Brain microvascular endothelial cell (primary cell): Measurements from ENCODE around the gene BUD13.

Experiments
- DNase-seq: peaks from one replicate; pipeline ENCODE4 v3.0.0-alpha.2; 2020
- H3K27ac ChIP-seq: fragments of 250-450 bp; sonication (Bioruptor Pico); 2 replicates; pipeline ENCODE4 v1.5.1; 2020; ENCODE audit warnings: mild to moderate bottlenecking, moderate library complexity
- H3K27me3 ChIP-seq: fragments of 250-450 bp; sonication (Bioruptor Pico); replicated peaks from 2 replicates; pipeline ENCODE4 v1.5.1; 2020; ENCODE audit warnings: mild to moderate bottlenecking
- H3K36me3 ChIP-seq: fragments of 250-450 bp; sonication (Bioruptor Pico); replicated peaks from 2 replicates; pipeline ENCODE4 v1.5.1; 2020; ENCODE audit warnings: mild to moderate bottlenecking
- H3K4me3 ChIP-seq: 2 replicates; pipeline ENCODE4 v1.5.1; 2011; ENCODE audit warnings: low read depth, mild to moderate bottlenecking, control low read depth, low read length, moderate library complexity
- CTCF ChIP-seq: IDR thresholded peaks from 2 replicates; pipeline ENCODE4 v1.5.1; 2011; ENCODE audit warnings: low read depth, mild to moderate bottlenecking, moderate library complexity, low read length, control low read depth, inconsistent platforms; ENCODE audit errors: missing control alignments
- in situ Hi-C: cut with HindIII; loops from 2 replicates; pipeline ENCODE4 v1.10.0; 2017; ENCODE audit warnings: low sequenced_read_pairs, low pct_ligation_motif_present

BUD13 gene

DNA sequence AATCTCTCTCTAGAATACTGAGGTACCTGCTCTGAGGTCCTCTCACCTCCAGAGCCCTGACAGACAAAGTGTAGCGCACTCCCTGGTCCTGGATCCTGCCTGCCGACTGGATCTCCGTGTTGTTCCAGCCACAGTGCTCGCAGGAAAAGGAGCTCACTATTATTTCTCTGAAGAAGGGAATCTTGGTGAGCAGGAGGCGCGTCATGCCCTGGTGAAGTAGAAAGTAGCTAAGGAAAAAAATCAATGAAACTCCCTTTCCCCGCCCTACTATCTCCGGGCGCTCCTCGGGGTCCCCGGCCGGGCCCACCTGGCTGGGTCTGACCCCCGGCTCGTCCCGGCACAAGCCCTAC is 14.6 kb upstream of the BUD13 start:
- TF ChIP-seq CTCF: no peak
- Histone ChIP-seq H3K27me3 (no peaks in the 10 kb centered on the region), H3K36me3 (peaks cover 40% of the 10 kb centered on the region), H3K27ac (peak overlapping the region; percentile 79), H3K4me3 (peak overlapping the region; percentile 79)
- in situ Hi-C loops: no loop called here
- DNase-seq: no peak

- Histone ChIP-seq H3K27me3 (no peaks in the 10 kb centered on the region), H3K27ac (no peak overlapping the region), H3K4me3 (peak overlapping the region; percentile 79), H3K36me3 (peaks cover 44% of the 10 kb centered on the region)
- no peak for TF ChIP-seq CTCF
- in situ Hi-C loops: no loop called here
- DNase-seq: no peak
Measured at GRCh38 chr11:116786966-116787365, 14.2 kb upstream of the BUD13 start.

DNA sequence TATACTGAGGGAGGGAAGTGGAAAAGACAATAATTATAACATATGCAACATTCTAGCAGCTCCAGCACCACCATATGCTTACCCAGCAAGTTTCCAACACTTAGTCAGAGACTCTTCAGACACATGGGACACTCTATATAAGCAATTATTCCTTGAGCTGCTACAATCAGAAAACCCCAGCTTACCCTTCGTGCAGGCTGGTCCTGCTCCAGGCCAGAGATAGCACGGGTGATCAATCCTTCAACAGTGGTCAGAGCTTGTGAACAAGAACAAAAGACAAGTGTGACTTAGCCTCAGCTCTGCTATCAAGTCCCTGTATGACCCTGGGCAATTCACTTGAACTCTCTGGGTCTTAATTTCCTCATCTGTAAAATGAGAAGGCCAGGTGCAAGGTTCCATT is 13.5 kb upstream of the BUD13 start:
- Histone ChIP-seq H3K36me3 (peaks cover 48% of the 10 kb centered on the region), H3K4me3 (no peak overlapping the region), H3K27ac (no peak overlapping the region), H3K27me3 (no peaks in the 10 kb centered on the region)
- no peak for DNase-seq
- in situ Hi-C loops: no loop called here
- TF ChIP-seq CTCF: no peak

GRCh38 chr11:116782728-116783127 is 9.9 kb upstream of the BUD13 start:
- peaks cover 72% of the 10 kb centered on the region for H3K36me3 ChIP-seq
- no peak overlapping the region for H3K4me3 ChIP-seq
- TF ChIP-seq CTCF: no peak
- H3K27ac ChIP-seq: no peak overlapping the region
- no peaks in the 10 kb centered on the region for H3K27me3 ChIP-seq
- in situ Hi-C loops: no loop called here
- no peak for DNase-seq

DNA sequence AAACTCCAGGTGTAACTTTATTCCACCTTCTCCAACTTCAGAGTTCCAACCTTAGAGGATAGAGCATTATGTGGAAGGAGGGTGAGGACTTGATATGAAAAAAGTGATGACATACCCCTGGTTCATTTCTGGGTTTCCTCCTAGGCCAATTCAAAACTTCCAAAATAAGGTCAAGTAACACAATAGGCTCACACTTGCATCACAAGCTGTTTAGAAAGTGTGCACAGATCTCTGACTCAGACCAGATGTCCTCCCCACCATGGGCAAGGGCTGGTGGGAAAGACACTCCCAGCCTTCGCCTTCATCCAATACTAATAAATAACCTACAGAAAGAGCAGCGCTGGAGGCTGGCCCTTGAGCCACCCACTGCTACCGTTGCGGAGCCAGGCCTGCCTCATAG is 5.8 kb upstream of the BUD13 start:
- Histone ChIP-seq H3K36me3 (peaks cover 50% of the 10 kb centered on the region), H3K27ac (no peak overlapping the region), H3K27me3 (no peaks in the 10 kb centered on the region), H3K4me3 (no peak overlapping the region)
- in situ Hi-C loops: no loop called here
- DNase-seq: no peak
- TF ChIP-seq CTCF: no peak

GRCh38 chr11:116777056-116777455 is 4.3 kb upstream of the BUD13 start:
- H3K36me3 ChIP-seq: peaks cover 35% of the 10 kb centered on the region
- in situ Hi-C loops: no loop called here
- no peak overlapping the region for H3K27ac ChIP-seq
- H3K4me3 ChIP-seq: no peak overlapping the region
- H3K27me3 ChIP-seq: no peaks in the 10 kb centered on the region
- DNase-seq: no peak
- no peak for TF ChIP-seq CTCF
